Measurements from ENCODE around the gene ANO7.

Gene ANO7

DNA sequence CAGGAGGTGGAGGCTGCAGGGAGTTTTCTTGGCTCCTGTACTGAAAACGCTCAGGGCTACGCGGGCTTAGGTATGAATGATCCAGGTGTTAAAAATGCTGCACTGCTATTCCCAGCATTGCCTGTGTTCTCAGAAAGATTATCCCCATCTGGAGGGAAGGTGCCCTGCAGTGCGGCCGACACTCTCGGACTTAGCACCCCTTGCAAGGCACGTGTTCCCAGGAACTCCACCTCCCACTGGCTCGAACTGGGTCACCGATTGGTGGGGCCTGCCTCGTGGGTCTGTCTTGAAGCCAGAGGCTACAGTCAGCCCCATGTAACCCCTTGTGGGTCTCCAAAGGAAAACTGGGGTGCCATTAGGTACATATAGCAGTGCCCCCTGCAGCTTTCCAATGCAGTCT is 25.7 kb downstream of the ANO7 start:
- DNase-seq: no peak

DNA sequence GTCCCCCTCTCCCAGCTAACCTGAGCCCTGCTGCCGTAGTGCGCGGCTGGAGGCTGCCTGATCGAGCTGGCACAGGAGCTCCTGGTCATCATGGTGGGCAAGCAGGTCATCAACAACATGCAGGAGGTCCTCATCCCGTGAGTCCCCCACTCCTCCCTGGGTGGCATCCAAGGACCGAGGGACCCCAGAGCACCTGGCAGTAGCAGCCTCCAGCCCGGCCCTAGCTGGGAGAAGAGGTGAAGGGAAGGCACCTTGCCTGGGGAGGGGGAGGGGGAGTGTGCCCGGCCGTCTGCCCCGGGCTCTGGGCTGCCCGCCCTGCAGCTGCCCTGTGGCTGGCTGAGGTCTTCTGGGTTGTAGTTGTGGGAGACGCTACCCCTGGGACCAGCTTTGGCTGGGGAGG is 26.3 kb downstream of the ANO7 start:
- no peak for DNase-seq

DNA sequence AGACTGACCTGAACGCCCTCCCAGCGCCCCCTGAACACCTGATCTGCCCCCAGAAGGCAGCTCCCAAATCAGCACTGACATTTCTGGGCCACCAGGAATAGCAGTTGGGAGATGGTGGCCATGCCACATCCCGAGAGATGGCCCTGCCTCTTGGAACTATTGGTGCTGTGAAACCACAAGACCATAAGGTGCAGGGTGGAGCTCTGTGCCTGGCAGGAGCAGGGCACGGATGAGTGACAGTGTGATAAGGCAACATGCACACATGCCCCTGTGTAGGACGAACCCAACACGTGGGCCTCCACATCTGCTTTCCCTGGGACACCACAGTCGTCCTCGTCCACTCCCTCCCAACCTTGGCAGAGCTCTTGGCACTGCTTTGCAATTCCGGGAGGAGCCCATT is 26.9 kb downstream of the ANO7 start:
- DNase-seq: no peak

DNA sequence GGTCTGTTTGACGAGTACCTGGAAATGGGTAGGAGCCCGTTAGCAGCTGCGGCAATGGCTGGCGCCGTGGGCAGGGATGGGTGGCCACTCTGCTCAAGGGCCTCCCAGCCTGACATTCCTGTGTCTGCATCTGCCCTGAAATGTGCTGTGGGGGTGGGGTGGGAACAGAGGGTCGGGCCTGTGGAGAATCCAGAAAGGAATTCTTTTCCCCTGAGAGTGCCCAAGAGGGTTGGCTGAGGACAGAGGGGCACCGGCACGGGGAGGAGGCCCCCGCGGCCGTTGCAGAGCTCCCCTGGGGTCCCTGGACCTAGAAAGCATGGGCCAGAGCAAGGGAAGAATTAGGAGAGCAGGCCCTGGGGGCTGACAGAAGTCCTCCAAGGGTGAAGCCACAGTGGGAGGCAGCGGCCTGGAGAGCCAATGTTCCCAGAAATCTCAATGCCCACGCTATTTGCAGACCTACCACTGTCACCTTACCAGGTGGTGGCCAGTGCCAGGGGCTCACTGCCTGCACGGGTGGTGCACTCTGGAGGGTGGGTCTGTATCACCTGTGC is 27.8 kb downstream of the ANO7 start:
- no peak for DNase-seq

DNA sequence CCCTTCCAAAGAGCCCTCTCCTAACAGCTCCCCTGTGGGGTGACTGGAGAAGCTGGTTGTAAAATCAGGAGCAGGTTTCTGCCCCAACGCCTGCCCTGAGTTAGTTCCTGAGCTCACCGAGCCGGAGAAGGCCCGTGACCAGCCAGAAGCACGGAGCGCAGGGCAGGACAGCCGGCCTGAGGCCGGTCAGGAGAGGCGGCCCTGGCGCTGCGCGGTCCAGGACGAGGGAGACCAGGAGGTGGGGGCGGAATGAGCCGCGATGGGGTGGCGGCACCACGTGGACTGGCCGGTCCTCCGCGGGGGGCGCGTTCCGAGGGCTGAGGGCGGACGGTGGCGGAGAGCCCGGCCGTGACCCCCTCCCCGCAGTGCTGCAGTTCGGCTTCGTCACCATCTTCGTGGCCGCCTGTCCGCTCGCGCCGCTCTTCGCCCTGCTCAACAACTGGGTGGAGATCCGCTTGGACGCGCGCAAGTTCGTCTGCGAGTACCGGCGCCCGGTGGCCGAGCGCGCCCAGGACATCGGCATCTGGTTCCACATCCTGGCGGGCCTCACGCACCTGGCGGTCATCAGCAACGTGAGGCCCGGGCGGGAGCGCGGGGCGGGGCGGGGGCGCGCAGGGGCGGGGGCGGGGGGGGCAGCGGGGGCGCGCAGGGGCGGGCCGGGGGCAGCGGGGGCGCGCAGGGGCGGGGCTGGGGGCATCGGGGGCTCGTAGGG is 29.0 kb downstream of the ANO7 start:
- DNase-seq: no peak

DNA sequence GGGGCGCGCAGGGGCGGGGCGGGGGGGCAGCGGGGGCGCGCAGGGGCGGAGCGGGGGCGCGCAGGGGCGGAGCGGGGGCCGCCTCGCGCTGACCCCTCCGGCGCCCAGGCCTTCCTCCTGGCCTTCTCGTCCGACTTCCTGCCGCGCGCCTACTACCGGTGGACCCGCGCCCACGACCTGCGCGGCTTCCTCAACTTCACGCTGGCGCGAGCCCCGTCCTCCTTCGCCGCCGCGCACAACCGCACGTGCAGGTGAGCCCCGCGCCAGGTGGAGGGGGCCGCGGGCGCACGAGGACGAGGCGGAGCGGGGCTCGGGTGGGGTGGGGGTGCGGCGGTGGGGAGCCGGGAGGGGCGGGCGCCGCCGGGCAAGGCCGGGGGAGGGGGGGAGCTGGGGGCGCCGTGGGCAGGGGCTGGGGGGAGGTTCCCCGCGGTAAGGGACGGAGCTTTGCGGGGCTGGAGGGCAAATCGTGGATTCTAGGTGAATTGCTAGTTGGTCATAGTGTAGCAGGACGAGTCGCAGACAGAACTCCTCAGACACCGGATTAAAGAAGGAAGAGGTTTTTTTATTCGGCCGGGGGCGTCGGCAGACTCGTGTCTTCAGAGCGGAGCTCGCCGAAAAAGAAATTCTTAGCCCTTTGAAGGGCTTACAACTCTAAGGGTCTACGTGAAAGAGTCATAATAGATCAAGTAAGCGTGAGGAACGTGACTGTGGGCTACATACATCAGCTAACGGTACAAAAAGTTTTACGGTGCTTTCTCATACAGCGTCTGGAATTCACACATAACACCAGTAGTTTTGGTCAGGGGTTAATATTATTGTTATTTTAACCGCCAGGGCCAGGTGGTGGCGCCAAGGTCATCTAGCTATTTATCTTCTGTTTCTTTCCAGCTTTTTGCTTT is 29.9 kb downstream of the ANO7 start:
- no peak for DNase-seq

DNA sequence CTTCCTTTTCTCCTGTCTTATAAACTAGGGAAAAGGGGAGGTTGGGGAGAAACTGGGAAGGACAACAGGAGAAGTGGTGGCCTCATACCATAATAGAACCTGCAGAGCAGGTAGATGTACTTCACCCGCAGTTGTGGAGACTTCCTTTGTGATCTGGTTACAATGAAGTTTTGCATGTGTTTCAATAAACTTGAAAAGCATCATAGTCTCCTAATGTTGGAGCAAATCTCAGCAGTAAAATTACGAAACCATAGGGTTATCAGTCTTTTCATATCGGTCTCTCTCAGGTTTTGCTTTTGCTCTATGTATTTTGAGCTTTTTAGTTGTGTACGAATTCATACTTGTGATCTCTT is 30.5 kb downstream of the ANO7 start:
- DNase-seq: no peak

DNA sequence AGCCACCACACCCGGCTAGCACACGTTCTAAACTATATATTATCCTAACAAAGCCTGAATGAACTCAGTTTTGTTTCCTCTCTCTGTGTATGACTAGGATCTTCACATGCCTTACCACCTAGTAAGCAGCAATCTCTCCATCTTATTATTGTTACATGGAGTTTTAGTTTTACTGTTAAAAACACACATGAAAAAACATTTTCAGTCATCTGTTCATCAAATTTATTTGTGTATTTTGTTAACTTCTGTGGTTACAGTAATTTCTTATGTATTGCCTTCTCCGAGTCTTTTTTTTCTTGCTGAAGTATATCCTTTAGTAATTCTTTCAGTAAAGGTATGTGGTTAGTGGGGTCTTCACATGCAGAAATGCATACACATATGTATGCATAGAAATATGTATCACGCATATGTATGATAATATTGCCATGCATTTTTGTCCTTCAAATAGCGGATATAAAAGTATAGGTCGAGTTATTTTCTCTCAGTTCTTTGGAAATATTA is 31.4 kb downstream of the ANO7 start:
- no peak for DNase-seq

DNA sequence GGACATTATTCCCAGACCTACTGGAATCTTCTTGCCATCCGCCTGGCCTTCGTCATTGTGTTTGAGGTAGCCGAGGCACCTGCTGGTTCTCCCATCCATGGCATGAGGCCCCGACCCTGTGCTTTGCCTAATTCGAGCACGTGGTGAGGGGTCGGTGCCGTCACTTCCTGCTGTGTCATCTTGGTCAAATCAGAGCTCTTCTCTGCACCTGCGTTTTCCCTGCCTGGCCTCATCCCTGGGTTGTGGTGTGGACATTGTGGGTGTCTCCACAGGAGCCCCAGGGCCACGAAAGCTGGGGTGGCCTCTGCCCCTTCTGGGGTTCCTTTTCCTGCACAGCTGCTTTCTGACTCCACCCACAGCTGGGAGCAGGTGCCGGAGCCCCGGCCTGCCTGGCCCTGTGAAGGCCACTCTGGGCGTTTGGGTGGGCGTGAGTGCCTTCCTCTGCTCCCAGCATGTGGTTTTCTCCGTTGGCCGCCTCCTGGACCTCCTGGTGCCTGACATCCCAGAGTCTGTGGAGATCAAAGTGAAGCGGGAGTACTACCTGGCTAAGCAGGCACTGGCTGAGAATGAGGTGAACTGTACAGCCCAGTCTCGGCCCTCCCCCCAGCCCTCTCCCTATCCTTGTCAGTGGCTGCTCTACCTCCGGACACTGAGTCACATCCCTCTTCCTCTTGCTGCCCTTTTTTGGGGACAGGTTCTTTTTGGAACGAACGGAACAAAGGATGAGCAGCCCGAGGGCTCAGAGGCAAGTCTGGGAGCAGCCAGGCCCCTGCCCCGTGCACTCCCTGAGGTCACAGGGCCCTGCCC is 34.9 kb downstream of the ANO7 start:
- no peak for DNase-seq

DNA sequence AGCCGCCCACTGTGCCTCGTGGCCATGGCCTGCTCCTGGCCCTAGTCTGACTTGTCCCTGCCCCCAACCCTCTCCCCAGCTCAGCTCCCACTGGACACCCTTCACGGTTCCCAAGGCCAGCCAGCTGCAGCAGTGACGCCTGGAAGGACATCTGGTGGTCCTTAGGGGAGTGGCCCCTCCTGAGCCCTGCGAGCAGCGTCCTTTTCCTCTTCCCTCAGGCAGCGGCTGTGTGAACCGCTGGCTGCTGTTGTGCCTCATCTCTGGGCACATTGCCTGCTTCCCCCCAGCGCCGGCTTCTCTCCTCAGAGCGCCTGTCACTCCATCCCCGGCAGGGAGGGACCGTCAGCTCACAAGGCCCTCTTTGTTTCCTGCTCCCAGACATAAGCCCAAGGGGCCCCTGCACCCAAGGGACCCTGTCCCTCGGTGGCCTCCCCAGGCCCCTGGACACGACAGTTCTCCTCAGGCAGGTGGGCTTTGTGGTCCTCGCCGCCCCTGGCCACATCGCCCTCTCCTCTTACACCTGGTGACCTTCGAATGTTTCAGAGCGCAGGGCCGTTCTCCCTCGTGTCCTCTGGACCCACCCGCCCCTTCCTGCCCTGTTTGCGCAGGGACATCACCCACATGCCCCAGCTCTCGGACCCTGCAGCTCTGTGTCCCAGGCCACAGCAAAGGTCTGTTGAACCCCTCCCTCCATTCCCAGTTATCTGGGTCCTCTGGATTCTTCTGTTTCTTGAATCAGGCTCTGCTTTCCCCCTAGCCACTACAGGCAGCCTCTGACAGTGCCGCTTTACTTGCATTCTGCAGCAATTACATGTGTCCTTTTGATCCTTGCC is 35.8 kb downstream of the ANO7 start:
- DNase-seq: no peak

DNA sequence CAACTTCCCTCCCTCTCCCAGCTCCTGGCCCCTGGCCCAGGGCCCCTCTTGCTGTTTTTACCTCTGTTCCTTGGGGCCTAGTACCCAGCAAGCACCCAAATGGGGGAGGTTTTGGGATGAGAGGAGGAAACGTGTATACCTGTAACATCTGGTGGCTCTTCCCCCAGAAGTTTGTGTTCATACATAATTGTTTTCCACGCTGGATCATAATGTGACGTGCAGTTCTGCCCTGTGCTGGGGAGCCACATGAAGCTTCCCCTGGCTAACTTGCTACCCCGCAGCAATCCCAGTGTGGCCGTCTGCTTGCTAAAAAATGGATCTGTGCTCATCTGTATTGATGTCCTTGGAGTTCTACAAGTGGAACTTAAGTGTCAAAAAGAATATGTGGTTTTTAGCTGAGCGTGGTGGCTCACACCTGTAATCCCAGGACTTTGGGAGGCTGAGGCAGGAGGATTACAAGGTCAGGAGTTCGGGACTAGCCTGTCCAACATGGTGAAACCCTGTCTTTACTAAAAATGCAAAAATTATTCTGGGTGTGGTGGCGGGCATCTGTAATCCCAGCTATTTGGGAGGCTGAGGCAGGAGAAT is 36.5 kb downstream of the ANO7 start:
- DNase-seq: no peak

DNA sequence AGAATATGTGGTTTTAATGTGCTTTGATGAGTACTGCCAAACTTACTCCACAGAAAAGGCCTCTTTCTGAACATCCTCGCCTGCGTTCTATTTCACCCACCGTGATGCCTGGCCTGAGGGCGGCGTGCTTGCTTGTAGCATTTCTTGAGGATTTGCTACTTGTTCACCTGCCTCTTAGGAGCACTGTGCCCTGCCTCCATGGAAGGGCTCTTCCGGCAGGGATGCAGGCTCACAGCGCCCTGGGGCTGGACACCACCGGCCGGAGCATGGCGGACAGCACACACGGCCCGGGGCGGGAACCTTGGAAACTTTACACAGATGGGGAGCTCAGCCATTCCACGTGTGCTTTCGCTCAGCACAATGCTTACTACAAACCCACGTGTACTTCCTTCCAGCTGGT is 37.1 kb downstream of the ANO7 start:
- no peak for DNase-seq

DNA sequence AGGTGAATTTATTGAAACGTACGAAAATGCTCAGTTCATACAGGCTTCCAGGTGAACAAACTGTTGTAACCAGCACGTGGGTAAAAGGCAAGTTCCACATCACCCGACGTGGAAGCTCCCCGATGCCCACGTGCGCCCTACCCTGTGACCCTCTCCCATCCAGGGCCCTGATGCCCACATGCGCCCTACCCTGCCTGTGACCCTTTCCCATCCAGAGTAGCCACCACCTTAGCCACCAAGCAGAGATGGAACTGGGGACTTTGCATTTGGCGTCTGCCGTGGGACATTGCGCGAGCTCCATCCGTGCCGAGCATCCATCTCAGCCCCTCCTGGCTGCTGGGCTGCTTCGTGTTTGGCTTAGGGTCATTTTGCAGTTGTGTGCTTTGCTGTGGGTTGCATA is 37.5 kb downstream of the ANO7 start:
- DNase-seq: no peak

DNA sequence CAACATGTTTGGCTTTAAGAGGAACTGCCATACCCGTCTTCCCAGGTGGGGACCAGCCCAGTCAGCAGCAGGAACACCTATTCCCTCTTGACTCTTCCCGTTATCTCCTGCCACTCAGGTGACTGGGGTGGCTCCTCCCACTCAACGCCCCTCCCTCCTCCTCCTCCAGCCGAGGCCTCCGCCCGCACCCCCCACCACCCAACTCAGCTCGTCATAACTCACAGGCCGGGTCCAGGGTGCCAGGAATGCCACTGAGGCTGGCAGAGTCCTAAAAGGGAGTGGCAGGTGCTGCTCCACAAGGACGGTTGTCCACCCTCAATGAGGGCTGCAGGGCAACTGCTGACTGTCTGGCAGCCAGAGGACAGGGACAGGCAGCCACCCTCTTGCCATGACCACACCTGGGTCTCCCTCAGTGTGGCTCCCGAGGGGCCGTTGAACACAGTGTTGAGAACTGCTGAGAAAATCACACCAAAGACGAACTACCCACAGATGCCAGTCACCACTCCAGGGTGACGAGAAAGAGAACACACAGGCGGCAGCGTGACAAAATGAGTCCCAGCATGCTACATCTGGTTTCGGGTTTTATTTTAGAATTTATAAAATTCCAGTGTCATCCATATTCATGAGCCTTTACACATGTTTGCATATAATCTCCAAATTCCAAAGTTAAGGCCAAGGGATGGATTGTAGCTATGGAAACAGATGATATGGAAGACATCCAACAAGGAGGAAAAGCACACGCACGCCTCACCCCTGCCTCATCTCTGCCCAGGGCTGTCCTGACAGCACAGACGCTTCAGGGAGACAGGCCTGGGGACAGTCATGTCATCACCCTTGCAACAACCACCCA is 38.5 kb downstream of the ANO7 start:
- no peak for DNase-seq

DNA sequence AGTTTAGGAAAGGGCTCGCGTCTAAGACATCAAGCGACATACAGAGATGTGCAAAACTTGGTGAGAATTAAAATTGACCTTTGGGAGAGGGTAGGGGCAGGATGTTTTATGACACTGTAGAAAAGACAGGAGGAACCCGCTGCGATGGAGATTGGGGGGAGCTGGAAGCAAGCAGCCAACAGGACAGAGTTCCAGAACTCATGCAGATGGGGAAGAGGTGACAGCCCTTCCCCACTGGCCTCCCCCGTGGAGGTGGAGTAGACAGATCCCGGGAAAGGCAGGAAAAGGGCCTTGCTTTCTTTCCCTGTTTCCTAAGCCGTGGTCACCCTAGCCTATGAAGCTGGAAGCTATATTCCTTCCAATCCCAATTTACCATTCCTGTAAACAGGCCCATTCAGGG is 39.1 kb downstream of the ANO7 start:
- no peak for DNase-seq

DNA sequence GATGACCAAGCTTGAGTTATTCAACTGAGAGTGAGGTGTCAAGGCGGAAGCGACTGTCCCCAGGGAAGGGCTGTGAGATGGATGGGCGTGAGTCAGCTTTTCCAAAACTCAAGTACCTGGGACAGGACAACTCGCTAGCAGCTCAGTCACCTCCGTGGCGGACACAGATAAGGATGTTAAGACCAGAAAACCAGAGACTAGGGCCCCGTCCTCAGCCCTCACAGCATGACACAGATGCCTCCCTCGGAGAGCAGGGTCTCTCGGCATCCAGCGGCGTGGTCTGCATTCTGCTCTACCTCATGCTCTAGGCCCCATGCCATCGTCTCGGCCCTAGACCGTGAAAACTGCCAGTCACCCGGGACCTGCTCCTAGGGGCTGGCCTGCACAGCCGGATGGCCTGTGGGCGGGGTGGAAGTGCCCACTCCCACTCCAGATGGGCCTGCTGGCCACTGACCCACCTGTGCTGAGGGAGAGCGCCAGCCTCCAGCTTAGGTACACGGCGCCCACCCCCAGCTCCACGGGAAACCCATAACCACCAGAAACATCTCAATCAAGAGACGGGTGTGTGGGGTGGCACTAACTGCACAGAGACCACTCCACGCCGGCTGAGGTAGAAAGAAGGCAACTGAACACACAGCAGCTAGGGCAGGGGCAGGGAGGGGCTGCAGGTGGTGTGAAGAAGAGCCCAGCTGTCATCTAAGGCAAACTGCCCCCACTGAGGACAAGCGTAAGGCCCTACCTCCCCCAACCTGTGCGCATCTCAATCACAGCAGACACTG is 39.8 kb downstream of the ANO7 start:
- no peak for DNase-seq

DNA sequence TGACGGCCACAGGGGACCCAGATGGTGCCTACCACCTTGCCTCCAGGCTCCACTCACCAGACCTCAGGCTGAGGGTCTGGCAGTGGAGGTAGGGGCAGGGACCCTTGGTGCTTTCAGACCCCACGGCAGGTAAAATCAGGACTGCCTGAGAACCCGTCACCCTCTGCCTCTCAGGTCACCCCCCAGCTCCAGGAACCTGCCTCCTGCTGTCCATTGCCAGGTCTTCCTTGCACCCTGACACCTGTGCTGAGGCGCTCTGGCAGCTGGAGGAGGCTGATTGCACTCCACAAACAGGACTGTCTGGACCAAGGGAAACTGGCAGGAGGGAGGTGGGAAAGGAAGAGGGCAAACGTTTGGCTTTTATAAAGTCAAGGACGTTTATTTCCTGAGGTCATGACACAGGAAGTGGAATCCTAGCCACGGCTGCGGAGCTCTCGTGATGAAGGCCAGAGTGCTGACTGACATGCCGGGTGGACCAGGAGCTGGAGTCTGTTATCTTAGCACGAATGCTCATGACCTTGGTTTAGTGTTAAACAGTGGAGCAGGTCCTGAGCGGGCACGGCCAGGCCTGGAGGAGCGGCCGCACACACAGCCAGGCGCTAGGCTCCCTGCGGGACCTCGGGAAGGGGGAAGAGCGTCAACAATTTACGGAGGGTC is 40.5 kb downstream of the ANO7 start:
- DNase-seq: no peak

DNA sequence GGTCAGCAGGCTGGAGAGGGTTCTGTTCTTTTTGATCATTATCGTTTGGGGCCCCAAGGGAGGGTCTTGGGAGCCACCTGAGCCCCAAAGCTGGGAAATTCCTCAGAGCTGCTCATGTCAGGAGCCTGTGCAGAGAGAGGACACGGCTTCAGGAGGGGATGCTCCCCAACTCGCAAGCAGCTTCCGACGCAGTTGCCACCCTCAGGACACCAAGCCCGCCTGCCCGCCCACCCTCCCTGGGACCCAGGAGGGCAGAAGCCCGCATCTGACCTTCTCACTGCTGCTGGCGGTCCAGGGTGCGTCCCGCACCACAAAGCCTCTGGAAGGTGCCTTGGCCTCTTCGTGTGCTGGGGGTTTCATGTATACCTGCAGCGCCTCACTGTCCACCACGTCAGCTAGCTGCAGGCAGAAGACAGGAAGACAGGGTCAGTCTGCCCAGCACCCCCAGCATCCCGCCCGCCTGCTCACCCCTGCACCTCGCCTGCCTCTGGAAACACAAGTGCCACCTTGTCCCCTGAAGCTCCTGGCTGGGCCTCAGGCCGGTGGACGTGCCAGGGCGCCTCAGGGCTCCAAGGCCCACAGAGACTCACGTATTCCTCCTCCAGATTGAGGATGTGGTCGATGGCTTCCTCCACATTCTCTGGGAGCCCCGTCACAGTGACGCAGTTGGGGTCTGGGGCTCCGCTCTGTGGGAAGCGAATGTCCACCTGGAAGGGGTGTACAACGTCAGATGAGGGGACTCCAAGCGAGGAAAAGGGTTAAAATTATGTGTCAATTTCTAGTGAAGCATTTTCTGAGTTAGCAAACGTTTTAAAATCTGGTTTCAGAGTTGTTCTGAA is 41.3 kb downstream of the ANO7 start:
- DNase-seq: no peak

DNA sequence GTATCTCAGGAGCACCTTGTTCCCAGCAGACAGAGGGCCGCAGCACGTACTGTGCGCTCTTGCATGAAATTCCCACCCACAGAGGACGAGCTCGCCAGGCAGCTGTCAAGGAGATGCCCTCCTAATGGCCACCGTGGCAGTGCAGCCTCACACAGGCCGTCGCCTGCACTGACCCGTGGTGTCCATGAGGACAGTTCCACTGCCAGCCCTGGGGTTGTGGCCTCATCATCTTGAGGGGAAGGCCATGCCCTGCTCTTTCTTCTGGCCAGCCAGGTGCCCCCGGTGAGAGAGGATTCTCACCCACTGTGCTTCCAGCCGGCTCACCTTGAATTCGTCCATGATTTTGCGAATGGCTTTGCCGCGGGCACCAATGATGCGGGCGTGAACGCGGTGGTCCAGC is 42.0 kb downstream of the ANO7 start:
- no peak for DNase-seq
